ENCODE measurements around the gene ITPKB. TPM values are rescaled to one million over a fixed set of nuclear protein-coding genes. Genes with fewer than 3 reads are reported as not detected.

ITPKB gene
- total and polyA plus RNA-seq, 2 of the 13 experiments (the other 11 are each of a cell fraction or from before 2014, with no cell fraction given): not detected

- TF ChIP-seq ZBTB40 (IDR thresholded peaks at IDR 0.05) (no peak), ZBTB40 (CRISPR knock-in tag; IDR thresholded peaks at IDR 0.05) (no peak), ZBTB44 (CRISPR knock-in tag; IDR thresholded peaks at IDR 0.05) (no peak), KLF13 (CRISPR knock-in tag; IDR thresholded peaks at IDR 0.05) (no peak), ZNF414 (CRISPR knock-in tag; IDR thresholded peaks at IDR 0.05) (no peak)
These were observed 12.6 kb upstream of the ITPKB start (continued) for GRCh38 chr1:226751703-226752102.
